ENCODE data around the gene GRK3.
"Not testable (repeated sequence)": the region's sequence is repeated elsewhere in the genome, so short reads cannot be mapped to it uniquely, and the experiment has no call there.

Gene GRK3

DNA sequence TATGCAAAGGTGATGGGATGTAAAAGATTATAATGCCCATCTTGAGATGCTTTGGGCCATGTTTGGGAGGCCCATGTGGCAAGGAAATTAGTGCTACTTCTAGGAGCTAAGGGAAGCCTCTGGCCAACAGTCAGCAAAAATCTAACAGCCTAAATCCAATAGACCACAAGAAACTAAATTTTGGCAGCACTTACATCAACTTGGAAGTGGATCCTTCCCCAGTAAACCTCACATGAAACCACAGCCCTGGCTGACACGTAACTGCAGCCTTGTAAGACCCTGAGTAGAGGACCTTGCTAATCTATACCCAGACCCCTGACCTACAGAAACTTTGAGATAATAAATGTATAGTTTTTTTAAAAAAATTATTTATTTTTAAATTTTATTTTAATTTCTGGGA, 13.1 kb upstream of the GRK3 start:
- DNase-seq (ENCODE audit: low read depth): no peak

DNA sequence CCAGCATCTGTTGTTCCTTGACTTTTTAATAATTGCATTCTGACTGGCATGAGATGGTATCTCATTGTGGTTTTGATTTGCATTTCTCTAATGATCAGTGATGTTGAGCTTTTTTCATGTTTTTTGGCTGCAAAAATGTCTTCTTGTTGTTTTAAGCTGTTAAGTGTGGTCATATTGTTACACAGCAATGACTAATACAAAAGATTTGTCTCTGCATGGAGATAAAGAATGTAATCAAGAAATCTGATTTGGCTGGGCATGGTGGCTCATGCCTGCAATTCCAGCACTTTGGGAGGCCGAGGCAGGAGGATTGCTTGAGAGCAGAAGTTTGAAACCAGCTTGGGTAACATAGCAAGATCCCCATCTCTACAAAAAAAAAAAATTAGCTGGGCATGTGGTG, 12.1 kb upstream of the GRK3 start:
- peak; percentile 83 for DNase-seq (ENCODE audit: low read depth)

DNA sequence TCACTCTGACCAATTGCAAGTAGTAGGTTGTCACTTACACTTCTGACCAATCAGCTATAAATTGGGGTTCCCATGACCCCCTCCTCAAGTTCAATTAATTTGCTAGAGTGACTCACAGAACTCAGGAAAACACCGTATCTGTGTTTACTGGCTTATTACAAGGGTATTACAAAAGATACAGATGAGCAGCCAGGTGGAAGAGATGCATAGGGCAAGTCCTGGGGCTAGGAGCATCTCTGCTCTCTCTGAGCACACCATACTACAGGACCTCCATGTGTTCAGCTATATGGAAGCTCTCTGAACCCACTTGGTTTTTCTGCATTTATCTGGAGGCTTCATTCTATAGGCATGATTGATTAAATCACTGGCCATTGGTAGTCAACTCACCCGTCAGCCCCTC, 11.3 kb upstream of the GRK3 start:
- no peak for DNase-seq (ENCODE audit: low read depth)

DNA sequence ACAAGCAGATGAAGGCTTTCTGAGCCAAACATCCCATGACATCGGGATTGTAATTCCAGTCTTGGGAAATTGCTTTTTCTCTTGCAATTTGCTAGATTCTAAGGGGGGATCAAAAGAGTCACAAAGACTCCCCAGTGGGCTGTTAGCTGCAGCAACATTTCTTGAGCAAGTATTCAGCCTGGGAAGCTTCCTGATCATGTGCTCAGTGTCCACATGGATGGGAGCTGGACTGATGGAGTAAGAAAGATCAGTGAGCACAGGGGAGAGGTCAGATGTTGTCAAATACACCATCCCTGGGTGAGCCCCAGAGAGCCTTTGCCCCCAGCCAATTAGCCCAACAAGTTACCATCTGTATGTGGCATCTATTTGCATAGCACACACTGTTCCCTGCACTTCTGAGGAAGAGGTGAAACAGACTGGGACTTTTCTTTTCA, 10.2 kb upstream of the GRK3 start:
- no peak for DNase-seq (ENCODE audit: low read depth)

DNA sequence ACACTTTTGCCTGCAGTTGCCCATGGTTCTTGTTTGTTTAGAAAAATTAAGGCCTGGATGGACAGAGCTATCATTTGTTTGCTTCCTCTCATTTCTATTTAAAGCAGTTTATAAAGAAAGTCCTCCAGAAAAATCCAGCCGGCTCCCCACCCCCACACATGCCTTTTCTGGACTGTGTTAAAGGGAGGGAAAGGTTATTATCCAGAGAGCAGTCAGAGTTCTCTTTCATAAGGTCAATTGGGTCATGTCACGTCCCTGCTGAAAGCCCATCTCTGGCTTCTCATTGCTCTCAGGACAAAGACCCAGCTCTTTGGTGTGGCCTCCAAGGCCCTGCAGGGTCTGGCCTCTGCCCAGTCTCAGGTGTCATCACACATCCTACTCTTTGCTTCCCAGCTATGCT, 9.8 kb upstream of the GRK3 start:
- DNase-seq (ENCODE audit: low read depth): no peak

DNA sequence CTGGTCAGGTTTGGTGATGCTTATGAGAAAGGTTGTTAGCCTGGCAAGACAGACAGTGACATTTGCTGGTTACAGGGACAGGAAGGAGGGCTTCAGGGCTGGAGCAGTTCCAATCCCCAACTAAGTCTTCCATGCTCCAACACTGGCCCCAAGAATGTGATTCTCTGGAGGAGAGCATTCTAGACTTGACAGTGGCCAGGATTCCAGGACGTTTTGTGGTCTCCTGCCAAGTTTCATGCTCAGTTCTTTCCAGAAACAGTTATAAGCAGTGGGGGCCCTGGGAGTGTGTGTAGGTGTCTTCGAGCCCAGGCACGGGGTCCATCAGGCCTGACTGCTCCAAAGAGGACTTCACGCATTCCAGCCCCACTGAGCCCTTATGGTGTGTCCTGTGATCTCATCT, 8.9 kb upstream of the GRK3 start:
- DNase-seq (ENCODE audit: low read depth): peak; percentile 44

DNA sequence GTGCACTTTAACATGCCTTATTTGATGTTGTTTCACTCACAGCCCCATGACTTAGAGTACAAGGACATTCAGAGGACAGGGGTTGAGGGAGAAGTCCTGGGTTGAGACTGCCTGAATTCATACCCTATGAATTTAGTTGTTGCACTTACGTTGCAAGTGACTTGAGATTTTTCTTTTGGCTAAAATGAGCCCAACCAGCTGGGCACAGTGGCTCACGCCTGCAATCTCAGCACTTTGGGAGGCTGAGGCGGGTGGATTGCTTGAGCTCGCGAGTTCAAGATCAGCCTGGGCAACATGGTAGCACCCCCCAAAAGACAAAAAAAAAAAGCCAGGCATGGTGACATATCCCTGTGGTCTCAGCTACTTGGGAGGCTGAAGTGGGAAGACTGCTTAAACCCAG, 7.3 kb upstream of the GRK3 start:
- DNase-seq (ENCODE audit: low read depth): no peak

DNA sequence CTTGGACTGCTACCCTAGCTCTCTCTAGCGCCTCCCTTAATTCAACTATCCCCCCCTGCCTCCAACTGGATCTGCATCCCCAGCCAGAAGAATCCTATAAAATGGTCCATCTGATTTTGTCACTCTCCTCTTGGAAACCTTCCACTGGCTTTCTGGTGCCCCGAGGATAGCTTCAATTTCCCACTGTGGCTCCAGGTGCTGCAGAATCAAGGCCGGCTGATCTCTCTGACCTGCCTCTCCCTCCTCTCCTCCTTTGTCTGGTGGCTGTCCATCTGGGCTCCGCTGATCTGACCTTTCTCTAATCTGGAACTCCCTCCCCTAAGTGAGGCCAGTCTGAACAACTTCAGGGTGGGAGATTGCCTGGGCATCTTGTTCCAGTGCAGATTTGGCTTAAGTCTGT, 6.1 kb upstream of the GRK3 start:
- DNase-seq (ENCODE audit: low read depth): no peak

DNA sequence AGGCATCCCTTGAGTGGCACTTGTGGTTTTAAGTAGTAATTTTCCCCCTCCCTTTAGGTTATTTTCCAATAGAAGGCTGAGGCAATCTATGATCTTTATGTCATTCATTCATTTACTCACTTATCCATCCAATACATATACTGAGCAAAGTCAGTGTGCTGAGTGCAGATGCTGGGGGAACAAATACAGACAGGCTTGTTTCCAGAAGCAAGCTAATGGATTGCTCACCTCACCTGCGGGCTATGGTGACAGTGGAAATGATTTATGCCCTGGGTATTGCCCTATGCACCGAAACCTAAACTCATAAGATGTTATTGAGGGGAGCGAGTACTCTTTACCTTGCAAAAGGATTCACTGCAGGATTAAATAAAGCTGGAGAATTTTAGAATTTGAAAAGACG, 4.6 kb upstream of the GRK3 start:
- not testable (repeated sequence) for DNase-seq (ENCODE audit: low read depth)

DNA sequence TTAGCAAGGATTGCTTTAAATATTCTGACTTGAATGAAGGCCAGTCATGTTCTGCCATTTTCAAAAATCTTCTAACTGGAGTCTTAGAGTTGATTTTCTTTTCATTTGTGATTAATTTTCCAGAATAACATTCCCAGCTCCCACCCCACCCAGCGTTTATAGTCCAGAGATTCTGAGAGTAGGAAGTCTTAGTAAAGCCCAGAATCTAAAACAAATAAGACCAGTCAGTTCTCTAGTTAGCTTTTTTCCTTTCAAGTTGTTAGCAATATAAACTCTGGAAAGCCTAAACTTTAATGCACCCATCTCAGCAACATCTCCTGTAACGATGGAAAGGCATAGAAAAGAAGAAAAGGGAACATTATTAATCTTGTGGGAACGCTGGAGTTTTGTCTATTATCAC, 3.3 kb upstream of the GRK3 start:
- DNase-seq (ENCODE audit: low read depth): not testable (repeated sequence)

DNA sequence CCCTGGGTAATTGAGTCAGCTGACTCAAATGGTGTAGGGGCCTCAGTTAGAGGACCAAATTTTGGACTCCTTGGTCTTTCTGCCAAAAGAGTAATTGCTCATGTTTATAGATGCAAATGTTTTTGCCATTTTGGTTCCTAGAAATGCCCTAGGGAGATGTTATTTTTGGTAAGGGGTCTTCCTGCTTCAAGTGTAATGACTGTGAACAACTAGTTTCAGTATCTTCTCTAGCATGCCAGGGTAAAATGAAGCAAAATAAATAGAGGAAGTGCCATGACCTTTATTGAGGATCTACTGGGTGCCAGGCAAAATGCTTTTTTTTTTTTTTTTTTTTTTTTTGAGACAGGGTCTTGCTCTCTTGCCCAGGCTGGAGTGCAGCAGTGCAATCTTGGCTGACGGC, 2.5 kb upstream of the GRK3 start:
- DNase-seq (ENCODE audit: low read depth): not testable (repeated sequence)

DNA sequence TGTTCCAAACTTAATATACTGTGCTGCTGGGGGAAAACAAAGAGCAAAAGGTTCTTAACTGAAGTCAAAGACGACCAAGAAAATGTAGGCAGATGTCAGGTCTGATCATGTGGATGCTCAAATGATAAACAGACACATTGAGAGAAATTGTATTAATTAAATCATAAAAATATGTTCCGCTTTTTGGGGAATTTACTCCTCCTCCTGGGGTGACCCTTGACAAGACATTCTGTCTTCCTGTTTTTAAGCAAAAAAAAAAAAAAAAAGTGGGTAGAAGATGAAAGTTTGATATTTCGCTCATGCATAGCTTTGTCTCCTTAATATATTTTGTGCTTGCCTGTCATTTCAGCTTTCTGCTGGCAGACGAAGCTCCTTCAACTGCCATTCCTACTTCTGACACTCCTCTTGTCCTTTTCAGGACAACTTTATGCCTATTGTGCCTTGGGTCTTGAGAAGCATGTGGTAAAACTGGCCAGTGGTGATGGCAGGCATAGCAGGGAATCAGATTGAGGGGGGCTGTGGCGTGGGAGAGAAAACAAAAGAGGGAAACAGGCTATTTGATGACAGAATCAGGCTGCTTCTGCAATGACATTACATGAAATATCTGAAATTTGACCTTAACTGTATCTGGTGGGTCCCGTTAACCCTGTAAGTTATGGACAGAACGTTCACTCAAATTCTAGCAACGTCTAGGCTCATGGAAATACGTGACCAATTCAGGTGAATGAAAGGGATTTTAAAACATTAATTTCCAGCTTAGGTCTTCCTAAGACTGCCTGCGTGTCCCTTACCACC, 1.3 kb upstream of the GRK3 start:
- not testable (repeated sequence) for DNase-seq (ENCODE audit: low read depth)

DNA sequence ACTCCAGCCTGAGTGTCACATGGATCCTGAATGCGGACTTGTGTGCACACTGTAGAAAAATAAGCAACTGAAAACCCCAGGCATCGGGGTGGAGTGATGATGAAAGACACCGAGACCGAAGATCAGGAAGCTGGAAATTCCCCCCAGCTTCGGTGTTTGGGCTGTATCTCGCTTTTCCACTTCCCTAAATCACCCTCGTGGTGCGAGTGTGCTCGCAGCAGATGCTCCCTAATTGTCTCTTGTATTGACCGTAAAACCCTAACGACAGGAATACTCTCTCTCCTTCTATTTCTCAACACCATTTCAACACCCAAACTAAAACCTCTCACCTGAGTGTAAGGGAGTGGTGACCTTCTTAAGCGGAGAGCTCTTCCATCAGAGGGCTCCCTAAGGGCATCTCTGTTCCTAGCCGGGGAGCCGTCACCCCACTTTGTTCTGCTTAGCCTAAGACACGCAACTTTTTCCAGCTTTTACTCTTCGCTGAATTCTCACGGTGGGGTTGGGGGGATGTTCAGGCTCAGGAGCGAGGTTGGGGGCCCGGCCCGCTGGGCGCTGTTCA, 635 bp upstream of the GRK3 start:
- DNase-seq (ENCODE audit: low read depth): no peak

DNA sequence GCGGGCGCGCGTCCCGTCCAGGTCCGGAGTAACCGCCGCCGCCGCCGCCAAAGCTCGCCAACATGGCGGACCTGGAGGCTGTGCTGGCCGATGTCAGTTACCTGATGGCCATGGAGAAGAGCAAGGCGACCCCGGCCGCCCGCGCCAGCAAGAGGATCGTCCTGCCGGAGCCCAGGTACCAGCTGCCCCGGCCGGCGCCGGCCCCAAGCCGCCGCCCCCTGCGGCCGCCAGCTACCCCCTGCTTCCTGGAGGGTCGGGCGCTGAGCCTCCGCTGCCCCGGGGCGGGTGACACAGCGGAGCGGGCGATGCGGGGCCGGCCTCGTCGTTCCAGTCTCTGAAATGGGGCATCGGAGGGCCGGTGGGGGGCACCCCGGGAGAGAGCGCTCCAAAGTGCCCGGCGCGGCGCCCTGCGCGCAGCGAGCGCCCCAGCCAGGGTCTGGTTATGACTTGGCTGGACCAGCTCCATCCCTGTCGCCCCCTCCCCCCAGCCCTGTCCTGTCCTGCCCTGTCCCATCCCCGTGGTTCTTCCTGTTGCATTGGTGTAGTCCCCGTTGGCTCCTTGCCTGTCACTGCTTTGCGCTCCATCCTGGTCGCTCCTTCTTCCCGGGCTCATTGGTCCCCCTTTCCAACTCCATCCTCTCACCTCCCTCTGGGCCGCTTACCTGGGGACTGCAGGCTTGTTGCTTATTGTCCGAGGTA, 653 bp downstream of the GRK3 start:
- DNase-seq (ENCODE audit: low read depth): no peak

DNA sequence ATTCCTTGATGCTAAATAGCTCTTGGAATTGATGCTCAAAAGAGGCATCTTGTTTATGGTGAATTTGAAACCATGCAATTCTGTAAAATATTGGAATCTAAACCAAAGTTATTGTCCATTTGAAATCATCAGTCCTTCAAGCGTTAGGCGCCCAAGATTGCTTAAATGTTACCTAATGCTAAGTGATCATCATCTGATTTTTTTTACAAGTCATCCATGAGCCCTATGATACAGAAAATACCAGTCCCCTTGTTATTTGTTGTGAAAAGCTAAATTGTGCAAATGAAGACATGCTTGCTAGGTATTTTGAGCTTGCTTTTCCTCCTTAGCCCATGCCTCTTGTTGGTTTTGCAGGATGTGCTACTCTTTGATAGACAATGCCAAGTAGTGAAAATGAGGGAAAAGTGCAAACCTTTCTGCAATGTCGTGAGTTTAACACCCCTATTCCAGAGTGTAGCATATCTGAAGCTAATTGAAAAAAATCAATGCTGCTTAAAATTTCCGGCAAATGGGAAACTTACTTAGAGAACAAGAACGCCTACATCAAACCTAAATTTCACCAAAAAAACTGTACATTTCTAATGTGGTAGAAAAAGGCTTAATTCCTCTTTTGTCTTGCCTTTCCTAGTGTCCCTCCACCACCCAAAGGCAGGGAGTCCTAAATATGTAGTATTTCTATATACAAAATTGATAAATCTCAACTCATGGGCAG, 1.9 kb downstream of the GRK3 start:
- DNase-seq (ENCODE audit: low read depth): no peak

DNA sequence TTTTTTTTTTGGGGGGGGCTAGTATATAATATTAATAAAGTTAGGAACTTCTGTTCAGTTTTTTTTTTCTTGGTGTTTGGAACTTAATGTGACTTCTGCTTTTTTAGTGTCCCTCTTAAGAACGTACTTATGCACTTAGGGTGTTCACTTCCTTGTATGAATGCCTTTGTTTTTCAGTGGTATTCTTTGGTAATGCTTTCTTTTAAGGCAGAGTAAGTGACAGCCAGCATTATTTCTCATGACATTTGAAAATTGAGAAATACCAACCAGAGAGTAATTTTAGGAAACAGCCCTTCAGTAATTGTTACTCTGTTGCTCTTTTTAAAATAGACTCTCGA, 2.4 kb downstream of the GRK3 start:
- no peak for DNase-seq (ENCODE audit: low read depth)

DNA sequence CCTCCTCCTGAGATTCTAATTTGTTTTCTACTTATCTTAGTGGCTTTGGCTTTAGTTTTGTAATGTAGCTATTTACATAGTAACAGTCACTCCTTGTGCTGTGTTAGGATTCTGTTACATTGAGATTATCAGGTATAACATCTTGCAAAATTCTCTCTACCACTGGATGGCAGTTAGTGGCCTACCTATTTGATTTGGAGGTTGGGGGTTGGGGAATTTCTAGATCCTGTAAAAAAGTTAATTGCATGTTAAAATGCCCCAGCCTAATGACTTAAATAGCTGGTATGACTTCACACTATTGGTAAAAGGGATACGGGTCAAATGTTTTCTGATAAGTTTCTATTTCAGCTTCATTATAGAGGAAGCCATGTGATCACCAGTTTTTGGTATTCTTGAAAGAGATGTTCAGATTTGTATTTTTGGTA, 2.8 kb downstream of the GRK3 start:
- no peak for DNase-seq (ENCODE audit: low read depth)

DNA sequence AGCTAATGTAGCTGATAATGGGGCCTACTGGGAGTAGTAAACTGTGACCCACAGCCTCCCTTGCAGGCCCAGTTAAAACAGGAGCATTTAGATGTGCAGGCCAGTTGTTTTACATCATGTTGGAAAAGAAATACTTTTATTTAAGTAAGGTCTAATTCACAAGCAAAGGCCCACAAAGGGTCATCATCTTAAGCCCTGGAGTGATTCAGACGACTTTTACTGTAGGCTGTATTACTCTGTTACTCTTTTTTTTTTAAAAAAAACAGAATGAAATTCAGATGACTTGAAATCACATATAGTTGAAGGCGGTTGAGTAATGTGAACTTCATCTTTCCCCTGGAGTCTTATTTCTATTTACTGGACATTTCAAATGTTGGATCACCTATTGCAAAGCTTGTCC, 3.6 kb downstream of the GRK3 start:
- DNase-seq (ENCODE audit: low read depth): not testable (repeated sequence)

DNA sequence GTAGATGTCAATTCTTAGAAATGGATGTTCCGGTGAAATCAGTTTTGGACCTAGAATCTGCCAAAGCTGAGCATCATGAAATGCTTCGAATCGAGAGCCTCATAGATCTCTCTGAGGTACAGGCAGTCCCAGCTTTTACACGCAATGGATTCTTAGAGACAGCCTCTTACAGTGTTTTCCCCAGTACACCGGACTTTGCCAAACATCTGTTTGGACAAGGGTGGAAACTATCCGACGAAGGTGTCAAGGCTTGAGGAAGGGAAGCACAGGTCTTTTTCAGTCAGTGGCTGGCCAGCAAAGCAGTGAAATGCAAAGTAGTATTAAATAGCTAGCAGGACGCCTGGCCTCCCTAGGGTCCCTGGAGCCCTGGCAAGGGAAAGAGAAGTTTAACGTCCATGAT, 4.9 kb downstream of the GRK3 start:
- DNase-seq (ENCODE audit: low read depth): no peak

DNA sequence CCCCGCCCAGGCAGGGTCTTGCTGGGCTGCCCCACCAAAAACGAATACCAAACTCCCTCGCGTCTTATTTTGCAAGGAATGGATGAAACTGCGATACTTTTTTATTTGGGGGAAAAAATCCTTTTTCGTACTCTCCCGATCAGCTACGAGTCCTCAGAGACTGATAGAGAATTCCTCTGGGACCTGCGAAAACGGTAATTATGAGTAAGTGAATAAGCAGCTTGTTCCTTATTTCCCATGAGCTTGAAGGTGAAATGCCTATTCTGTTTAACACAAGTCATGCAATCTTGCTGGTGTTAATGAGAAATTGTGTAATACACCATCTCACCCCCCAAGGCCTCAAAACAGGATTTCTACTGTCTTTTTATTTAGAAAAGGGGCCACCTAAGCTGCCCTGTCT, 5.5 kb downstream of the GRK3 start:
- DNase-seq (ENCODE audit: low read depth): no peak

DNA sequence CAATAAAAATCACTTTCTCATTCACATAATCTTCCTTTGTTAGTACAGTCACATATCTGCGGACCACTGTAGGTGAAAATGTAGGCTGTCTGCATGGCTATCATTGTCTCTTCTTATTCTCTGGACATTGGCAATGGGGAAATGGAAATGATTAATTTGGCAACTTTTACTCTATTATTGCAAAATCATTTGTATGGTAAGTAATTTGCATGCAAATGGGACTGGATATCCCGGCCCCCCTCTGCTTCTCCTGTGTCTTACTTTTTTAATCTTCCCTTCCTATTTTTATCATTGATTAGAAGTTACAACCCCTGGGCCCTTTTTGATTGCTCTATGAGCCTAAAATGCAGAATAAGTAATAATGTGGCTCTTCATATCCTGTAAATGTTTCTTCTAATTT, 6.0 kb downstream of the GRK3 start:
- DNase-seq (ENCODE audit: low read depth): no peak

DNA sequence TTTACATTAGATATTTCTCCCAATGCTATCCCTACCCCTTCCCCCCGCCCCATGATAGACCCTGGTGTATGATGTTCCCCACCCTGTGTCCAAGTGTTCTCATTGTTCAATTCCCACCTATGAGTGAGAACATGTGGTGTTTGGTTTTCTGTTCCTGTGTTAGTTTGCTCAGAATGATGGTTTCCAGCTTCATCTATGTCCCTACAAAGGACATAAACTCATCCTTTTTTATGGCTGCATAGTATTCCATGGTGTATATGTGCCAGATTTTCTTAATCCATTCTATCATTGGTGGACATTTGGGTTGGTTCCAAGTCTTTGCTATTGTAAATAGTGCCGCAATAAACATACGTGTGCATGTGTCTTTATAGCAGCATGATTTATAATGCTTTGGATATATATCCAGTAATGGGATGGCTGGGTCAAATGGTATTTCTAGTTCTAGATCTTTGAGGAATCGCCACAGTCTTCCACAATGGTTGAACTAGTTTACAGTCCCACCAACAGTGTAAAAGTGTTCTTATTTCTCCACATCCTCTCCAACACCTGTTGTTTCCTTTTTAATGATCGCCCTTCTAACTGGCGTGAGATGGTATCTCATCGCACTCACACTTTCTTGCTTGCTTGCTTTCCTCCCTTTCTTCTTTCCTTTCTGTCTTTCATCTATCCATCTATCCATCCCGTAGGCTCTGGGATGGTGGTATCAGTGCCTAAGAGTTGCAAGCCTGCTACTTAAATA, 7.7 kb downstream of the GRK3 start:
- not testable (repeated sequence) for DNase-seq (ENCODE audit: low read depth)

All from EH (cell line).